ENCODE data around the gene ACE. TPM values are rescaled to one million over a fixed set of nuclear protein-coding genes. Genes with fewer than 3 reads are reported as not detected.

ACE gene
- total RNA-seq, 1 experiment from 2014 or later = 5.4 TPM

DNA sequence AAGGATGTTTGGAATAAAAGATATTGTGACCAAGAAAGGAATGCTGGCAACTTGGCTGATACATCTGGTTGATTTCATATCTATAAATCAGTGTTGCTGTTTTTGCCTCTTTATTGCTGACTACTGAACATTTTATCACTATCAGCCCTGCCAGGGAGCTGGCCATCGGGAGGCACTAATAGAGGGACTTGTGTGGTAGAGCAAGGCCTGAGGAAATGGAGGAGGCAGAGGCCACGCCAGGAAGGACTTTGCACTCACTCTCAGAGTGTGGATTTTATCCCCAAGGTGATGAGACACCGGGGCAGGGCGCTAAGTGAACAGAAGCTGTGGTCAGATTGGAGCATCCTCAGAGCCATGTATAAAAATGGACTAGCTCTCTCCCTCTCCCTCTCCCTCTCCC is 21.4 kb upstream of the ACE start:
- Histone ChIP-seq H3K23me2 (ENCODE audit: insufficient read length, low read depth, low read length, poor library complexity, severe bottlenecking) (no peaks in the 10 kb centered on the region), H3K79me2 (ENCODE audit: insufficient read depth, low read length) (no peaks in the 10 kb centered on the region), H3K4ac (ENCODE audit: low read depth, low read length) (no peak overlapping the region), H3K9ac (ENCODE audit: extremely low read depth, insufficient read length, low read length) (no peak overlapping the region), H4K5ac (ENCODE audit: insufficient read length, low read depth, low read length) (no peak overlapping the region), H3K23ac (ENCODE audit: insufficient read length, low read depth, low read length) (no peak overlapping the region), H2AFZ (ENCODE audit: low read length) (no peak overlapping the region), H2BK12ac (ENCODE audit: insufficient read length, low read depth, low read length) (no peak overlapping the region), H3K4me1 (ENCODE audit: insufficient read depth, low read length) (no peaks in the 10 kb centered on the region), H3K18ac (ENCODE audit: insufficient read length, low read depth, low read length) (no peak overlapping the region), H3K9me3 (ENCODE audit: control insufficient read depth, low read depth, low read length) (no peaks in the 10 kb centered on the region), H3K27ac (ENCODE audit: insufficient read length, low read depth, low read length) (no peak overlapping the region), H3T11ph (ENCODE audit: low read length) (no peak overlapping the region), H2BK120ac (ENCODE audit: low read depth, low read length, poor library complexity, severe bottlenecking) (no peak overlapping the region), H3K14ac (ENCODE audit: insufficient read depth, low read length) (no peak overlapping the region), H2AK5ac (ENCODE audit: insufficient read length, low read length) (no peak overlapping the region), H3K27me3 (ENCODE audit: insufficient read depth, low read length) (no peaks in the 10 kb centered on the region), H3K56ac (ENCODE audit: insufficient read length, low read depth, low read length) (no peak overlapping the region), H2BK5ac (ENCODE audit: insufficient read length, low read length) (no peak overlapping the region), H3K4me2 (ENCODE audit: insufficient read depth, insufficient read length, low read length) (no peak overlapping the region), H2BK20ac (ENCODE audit: low read depth, low read length, poor library complexity, severe bottlenecking) (no peak overlapping the region), H2BK15ac (ENCODE audit: low read depth, low read length) (no peak overlapping the region), H4K20me1 (ENCODE audit: control insufficient read depth, insufficient read depth, insufficient read length) (no peaks in the 10 kb centered on the region), H4K91ac (ENCODE audit: insufficient read length, low read depth, low read length) (no peak overlapping the region), H3K79me1 (ENCODE audit: insufficient read depth, low read depth, low read length, poor library complexity, severe bottlenecking) (no peaks in the 10 kb centered on the region), H4K8ac (replicated peaks; ENCODE audit: insufficient read length, low read depth, low read length) (no peak overlapping the region)
- H3K27ac Mint-ChIP-seq = no peak overlapping the region
- H3K4me3 Mint-ChIP-seq = peak overlapping the region in 1 of 2 experiments; percentile 46; a peak in 1 of 5 replicates
- WGBS (ENCODE audit: extremely low coverage, insufficient read length, low lambda C conversion rate) = no CpG with 5 or more reads among the region's 4 CpGs
- no peak for DNase-seq
- peaks cover 9 to 10% of the 10 kb centered on the region in 2 experiments for H3K4me1 Mint-ChIP-seq
- H3K27me3 Mint-ChIP-seq (ENCODE audit: low read depth) = peaks cover 19% of the 10 kb centered on the region
- peaks cover 11 to 12% of the 10 kb centered on the region in 2 experiments for H3K9me3 Mint-ChIP-seq
- TF ChIP-seq CTCF (conservative IDR thresholded peaks at IDR 0.05) = no peak
- peaks cover 0 to 7% (median 5%) of the 10 kb centered on the region in 3 experiments; a peak in 3 of 7 replicates for H3K36me3 Mint-ChIP-seq (ENCODE audit: insufficient read depth in 1 of 3, low read depth in 3 of 3)

Data from H9 (cell line).